IPS-NIHi11 (cell line): ENCODE measurements around the gene TRPC4AP.
"Not testable (repeated sequence)": the region's sequence is repeated elsewhere in the genome, so short reads cannot be mapped to it uniquely, and the experiment has no call there.

ENCODE experiments used
- DNase-seq: peaks from one replicate; pipeline ENCODE4 v3.0.0; 2012; ENCODE audit warnings: mixed read lengths, low spot score

The TRPC4AP gene, protein sequence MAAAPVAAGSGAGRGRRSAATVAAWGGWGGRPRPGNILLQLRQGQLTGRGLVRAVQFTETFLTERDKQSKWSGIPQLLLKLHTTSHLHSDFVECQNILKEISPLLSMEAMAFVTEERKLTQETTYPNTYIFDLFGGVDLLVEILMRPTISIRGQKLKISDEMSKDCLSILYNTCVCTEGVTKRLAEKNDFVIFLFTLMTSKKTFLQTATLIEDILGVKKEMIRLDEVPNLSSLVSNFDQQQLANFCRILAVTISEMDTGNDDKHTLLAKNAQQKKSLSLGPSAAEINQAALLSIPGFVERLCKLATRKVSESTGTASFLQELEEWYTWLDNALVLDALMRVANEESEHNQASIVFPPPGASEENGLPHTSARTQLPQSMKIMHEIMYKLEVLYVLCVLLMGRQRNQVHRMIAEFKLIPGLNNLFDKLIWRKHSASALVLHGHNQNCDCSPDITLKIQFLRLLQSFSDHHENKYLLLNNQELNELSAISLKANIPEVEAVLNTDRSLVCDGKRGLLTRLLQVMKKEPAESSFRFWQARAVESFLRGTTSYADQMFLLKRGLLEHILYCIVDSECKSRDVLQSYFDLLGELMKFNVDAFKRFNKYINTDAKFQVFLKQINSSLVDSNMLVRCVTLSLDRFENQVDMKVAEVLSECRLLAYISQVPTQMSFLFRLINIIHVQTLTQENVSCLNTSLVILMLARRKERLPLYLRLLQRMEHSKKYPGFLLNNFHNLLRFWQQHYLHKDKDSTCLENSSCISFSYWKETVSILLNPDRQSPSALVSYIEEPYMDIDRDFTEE

DNA sequence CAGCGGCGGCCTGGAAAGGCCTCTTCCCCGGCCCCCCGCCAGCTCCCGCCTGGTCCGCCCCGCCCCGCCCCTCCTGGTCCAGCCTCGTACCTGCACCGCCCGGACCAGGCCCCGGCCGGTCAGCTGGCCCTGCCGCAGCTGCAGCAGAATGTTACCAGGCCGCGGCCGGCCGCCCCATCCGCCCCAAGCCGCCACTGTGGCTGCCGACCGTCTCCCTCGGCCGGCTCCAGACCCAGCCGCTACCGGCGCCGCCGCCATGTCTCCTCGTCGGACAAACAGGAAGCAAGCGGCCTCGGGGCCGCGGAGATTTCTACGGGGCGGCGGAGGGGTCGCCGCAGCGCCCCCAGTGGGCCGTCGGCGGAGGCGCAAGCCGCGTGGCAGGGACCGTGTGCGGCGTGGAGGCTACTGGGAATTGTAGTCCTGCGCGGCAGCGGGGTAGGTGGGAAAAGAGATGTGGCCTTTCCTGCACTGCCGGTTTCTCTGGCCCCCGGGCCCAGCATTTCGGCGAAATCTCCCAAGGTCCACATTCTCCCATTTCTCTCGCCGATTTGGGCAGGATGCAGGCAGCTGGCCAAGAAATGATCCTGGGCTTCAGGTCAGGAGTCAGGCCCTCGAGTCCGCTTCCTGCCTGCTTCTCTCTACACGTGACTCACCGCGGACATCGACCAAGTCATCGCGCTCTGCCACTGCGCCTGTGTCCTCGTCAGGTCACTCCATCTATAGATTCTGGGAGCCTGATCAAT is at the start of gene TRPC4AP:
Gene TRPC4AP (minus strand): TSS at position 284 of the 743 bp plus-strand sequence. CDS start 26 bp downstream, at position 258.
- DNase-seq: peak; percentile 91

- DNase-seq: no peak
Measured at GRCh38 chr20:35135867-35136586, 43.4 kb upstream of the TRPC4AP start.

GRCh38 chr20:35134880-35135279 is 42.3 kb upstream of the TRPC4AP start:
- no peak for DNase-seq

GRCh38 chr20:35134472-35134871 is 41.9 kb upstream of the TRPC4AP start:
- DNase-seq: no peak

DNA sequence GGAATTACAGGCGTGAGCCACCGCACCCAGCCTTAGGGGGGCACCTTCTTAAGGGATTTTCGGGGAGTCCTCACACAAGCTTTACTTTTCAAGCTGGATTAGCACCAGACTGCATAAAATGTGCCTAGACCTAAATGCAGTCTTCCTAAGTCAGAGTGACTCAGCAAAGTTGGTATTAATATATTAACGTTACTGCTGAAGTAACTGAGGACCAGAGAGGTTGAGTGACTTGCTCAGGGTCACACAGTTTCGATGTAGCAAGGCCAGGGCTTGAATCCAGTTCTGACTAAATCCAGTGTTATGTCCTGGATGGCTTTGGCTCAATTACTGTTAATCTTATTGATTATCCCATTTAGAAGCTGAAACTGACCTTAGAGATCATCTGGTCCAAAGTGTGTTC is 41.1 kb upstream of the TRPC4AP start:
- DNase-seq: no peak

- DNase-seq: no peak
Measured at GRCh38 chr20:35133031-35133430, 40.4 kb upstream of the TRPC4AP start.

- no peak for DNase-seq
Measured at GRCh38 chr20:35131934-35132333, 39.3 kb upstream of the TRPC4AP start.

GRCh38 chr20:35129647-35130069 is 37.1 kb upstream of the TRPC4AP start:
- no peak for DNase-seq

- DNase-seq: no peak
Measured at GRCh38 chr20:35125753-35126152, 33.1 kb upstream of the TRPC4AP start.

GRCh38 chr20:35122756-35123405 is 30.3 kb upstream of the TRPC4AP start:
- DNase-seq: no peak

GRCh38 chr20:35121186-35121585 is 28.6 kb upstream of the TRPC4AP start:
- no peak for DNase-seq

DNA sequence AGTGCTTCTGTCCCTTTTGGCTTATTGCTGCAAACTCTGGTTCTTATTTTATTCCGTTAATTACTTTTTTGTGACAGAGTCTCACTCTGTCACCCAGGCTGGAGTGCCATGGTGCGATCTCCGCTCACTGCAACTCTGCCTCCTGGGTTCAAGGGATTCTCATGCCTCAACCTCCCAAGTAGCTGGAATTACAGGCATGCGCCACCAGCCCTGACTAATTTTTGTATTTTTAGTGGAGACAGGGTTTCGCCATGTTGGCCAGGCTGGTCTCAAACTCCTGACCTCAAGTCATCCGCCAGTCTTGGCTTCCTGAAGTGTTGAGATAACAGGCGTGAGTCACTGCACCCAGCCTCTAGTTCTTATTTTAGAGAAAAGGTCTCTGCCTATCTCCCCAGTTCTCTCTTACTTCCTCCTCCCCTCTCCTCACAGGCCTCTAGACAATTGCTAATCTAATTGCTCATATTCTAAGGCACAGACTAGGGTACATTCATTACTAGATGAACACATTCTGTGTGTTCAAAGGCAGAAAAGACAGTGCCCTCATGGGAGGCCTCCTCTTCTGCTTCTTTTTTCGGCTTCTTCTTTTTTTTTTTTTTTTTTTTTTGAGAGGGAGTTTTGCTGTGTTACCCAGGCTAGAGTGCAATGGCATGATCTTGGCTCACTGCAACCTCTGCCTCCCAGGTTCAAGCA is 27.6 kb upstream of the TRPC4AP start:
- DNase-seq: no peak

GRCh38 chr20:35117629-35118028 is 25.0 kb upstream of the TRPC4AP start:
- no peak for DNase-seq

DNA sequence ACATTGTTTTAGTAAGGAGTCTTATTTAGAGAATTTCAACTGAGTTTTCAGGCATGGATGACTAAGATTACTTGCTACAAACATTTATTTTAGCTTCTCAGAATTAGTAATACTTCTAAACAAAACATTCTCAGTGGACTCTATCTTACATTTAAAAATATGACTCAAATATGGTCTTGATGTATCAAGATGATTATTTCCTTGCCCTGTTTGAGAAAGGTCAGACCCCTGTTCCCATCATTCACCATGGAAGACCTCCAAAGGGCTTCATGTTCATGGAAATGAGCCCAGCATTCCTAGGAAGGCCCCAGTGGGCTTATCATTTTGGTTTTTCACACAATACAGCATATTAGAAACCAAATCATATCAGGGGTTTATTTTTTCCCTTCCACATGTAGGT is 24.6 kb upstream of the TRPC4AP start:
- DNase-seq: no peak

DNA sequence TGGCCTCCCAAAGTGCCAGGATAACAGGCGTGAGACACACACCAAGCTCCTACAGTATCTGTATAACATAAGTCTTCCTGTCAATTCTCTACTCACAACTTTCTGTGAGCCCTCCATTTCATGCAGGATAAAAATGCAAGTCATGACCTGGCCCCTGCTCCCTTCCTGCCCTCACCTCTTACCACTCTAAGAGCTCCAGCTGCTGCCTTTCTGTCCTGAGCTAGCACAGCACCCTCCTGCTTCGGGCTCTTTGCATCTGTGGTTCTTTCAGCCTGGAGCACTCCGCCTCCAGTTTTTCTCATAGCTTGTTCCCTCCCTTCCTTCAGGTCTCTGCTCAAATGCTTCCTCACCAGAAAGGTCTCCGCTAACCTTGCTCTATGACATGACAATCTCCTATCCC is 23.7 kb upstream of the TRPC4AP start:
- DNase-seq: no peak

DNA sequence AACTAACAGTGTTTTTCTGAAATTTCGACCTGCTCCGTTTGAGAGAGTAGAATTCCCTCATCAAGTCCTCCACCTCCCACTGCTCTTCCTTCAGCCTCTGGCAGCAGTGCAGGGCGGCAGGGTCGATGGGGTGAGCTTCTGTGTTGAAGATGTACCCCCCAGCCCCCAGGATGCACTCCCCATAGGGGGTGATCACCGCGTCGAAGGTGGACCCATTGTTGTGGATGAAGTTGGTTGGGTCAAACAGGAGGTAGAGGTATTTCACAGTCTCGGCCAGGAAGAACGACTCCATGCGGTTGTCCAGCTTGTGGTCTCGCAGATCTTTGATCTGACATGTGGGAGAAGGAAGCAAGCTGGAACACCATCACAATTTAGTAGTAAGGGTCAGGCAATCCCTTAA is 23.0 kb upstream of the TRPC4AP start:
- DNase-seq: no peak

GRCh38 chr20:35112276-35112675 is 19.7 kb upstream of the TRPC4AP start:
- not testable (repeated sequence) for DNase-seq

DNA sequence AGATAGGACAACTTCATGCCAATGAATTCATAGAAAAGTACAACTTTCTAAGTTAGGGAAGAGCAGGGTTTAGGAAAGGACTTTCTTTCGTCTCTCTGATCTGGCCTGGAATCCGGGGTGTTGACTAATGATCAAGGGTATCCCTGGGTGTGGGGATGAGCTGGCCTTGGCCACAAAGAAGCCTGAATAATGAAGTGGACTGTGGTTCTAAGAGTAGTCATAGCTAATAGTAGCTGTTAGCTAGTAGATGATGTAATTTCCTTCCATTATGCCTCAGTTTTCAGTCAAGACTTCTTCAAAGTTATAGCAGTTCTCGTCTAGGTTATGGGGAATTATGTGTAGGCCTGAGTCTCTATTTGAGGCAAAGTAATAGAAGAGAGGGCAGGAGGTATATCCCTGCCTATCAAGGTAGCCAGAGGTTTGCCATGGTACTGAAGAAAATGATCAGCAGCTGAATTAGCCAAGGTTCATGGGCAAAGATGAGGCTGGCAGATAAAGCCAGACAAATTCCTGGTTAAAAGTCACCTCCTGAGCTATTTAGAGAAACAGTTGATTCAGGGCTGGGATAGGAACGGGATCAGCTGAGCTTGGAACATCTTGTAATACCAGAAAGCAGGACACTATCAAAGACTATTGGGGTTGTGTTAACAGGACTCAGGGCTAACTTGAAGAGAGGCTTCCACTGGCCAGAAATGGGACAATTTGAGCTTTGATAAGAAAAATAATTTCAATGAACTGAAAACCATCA is 18.7 kb upstream of the TRPC4AP start:
- DNase-seq: no peak

- no peak for DNase-seq
Measured at GRCh38 chr20:35108921-35109320, 16.3 kb upstream of the TRPC4AP start.

- DNase-seq: no peak
Measured at GRCh38 chr20:35106827-35107380, 14.3 kb upstream of the TRPC4AP start.
